Femur (tissue), 1 donor: Measurements from ENCODE around the gene RNF181.
"Not testable (repeated sequence)": the region's sequence is repeated elsewhere in the genome, so short reads cannot be mapped to it uniquely, and the experiment has no call there.

ENCODE experiments used
- DNase-seq: peaks from one replicate; pipeline ENCODE4 v3.0.0-alpha.2; 2017

Gene RNF181

DNA sequence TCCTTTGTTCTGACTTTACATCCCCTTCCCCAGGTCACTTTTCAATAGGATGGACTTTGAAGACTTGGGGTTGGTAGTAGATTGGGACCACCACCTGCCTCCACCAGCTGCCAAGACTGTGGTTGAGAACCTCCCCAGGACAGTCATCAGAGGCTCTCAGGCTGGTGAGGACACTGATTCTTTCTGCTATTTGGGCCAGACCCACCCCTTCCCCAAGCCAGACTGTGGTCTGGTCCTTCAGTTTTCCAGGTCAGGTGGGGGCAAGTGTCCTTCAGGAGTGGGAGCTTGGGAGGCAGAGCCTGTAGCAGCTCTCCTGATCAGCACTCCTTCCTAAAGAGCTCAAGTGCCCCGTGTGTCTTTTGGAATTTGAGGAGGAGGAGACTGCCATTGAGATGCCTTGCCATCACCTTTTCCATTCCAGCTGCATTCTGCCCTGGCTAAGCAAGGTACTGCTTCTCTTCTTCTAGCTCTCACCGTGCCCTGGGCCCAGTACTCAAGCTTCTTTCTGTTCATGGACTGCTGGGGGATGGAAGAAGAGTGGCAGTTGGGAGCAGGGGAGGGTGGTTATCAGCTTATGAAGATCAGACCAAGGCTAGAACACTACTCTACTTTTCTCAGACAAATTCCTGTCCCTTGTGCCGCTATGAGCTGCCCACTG lies 1.1 kb downstream of the RNF181 start:
- DNase-seq: no peak

DNA sequence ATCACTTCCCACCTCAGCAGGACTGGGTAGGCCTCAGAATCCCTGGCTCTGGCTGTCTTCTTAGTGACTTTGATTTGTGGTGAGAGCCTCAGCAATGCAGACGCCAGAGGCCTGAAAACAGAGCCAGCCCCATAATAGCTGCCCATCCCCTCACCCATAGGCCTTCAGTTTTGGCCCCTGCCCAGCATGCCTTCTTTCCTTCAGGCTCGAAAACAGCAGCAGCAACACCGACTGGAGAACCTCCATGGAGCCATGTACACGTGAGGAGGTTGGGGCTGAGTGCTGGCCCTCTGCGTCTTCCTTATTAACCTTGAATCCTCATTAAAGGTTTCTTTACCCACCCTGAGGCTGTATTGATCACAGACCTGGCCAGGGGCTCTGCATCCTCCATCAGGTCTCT lies 1.7 kb downstream of the RNF181 start:
- no peak for DNase-seq

DNA sequence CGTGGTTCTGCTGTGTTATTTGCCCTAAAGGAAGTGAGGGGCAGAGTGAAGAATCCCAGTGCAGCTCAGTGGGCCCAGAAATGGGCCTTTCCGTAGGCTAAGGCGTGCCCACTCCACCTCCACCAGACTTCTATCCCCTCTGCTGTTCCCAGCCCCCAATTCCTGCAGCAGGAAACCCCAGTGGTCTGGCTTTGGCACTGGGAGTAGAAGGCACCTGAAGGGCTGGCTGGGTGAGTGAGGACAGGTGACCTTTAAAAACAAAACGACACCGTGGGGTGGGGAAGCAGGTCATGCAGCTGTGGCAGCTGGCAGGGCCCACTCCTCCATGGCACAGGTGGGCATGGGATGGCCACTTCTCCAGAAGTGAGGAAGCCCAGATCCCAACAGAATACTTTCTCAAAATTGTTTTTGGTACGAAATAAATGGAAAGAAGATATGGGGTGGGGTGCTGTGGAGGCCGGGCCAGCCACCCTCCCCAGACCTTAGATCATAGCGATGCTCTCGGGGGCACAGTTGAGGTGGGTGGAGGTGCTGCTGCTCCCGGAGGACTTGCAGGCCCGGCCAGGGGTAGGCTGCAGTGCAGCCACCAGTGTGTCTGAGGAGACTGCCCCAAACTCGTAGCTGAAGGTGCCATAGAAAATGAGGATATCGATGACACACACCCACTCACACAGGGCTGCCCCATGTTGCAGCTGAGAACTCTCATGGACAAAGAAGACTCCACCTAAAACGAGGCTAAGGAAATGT lies 3.2 kb downstream of the RNF181 start:
- no peak for DNase-seq

DNA sequence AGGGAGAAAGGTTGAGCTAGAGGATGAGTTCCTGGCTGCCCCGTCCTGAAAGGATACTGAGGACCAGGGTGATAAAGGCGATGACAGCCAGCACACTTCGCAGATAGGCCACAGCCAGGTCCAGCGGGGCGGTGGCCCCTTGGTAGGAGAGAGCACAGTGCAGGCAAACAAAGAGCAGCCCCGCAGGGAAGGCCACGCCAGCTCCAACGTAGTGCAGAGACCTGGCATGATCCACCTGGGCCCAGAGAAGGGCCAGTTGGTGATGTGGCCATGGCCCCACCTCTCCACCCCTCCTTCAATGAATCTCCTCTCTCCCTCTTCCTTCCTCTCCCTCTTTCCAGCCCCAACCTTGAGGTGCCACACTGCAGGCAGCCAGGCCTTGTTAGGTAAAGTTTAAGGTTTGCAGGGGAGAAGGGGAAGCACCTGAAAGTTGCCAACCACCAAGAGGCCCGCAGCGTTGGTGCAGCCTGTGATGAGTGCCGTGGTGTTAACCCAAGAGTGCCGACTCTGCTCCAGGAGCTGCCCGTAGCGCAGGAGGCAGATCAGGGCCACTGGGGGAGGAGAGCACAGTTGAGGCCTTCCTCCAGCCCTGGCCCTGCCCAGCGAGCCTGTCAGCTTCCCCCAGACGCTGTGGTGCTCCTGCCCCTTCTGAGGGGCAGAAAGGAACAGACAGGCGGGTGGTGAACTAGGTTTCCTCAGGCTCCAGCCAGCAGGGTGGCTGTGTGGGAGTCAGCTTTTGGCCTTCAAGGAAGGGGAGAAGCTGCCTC lies 4.1 kb downstream of the RNF181 start:
- DNase-seq: no peak

DNA sequence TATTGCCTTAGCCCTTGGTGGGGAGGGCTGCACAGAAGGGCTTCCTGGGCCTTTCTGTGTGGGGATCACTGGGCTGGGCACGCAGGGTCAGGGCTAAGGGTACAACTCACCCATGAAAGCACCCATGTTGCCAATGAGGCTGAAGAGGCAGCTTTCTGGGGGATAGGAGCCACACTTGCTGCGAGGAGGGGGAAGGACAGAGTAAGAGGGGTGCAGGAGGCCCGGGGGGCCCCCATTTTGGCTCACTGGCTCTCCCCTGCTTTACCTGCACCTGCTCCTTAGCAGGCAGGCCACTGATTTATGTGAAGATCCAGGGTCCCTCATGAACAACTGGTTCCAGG lies 4.7 kb downstream of the RNF181 start:
- DNase-seq: no peak

DNA sequence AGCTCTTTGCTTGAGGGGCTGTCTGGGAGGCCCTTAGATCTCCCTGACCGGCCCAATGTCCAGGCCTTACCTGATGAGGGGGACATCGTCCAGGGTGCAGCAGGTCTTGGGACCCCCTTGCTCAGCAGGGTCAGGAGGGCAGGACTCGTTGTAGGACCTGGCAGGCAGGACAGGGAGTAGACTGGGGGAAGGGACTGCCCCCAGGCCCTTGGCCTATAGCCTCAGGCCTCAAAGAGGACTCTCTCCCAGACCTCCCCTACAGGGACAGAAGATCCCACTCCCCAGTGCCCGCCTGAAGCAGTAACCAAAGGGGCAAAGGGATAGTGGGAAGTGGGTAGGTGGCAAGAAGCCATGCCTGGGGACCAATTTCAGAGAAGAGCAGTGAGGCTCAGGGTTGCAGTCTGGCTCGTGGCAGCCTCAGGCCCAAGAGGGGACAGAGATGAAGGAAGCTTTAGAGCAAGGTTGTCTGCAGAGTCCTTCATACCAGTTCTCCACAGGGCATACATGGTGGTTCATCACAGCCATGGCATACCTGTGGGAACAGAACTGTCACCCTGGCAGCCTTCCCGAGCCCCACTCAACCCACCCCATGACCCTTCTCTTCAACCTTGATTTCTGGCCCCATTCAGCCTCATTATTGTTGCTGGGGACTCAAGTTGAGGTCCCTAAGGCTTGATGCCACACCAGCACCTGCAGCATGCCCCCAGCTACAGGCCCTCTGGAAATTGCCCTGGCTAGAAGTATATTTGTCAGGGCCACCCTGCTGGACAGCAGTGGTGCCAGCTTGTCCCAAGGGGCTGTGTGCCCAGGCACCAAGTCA lies 5.6 kb downstream of the RNF181 start:
- DNase-seq: no peak

DNA sequence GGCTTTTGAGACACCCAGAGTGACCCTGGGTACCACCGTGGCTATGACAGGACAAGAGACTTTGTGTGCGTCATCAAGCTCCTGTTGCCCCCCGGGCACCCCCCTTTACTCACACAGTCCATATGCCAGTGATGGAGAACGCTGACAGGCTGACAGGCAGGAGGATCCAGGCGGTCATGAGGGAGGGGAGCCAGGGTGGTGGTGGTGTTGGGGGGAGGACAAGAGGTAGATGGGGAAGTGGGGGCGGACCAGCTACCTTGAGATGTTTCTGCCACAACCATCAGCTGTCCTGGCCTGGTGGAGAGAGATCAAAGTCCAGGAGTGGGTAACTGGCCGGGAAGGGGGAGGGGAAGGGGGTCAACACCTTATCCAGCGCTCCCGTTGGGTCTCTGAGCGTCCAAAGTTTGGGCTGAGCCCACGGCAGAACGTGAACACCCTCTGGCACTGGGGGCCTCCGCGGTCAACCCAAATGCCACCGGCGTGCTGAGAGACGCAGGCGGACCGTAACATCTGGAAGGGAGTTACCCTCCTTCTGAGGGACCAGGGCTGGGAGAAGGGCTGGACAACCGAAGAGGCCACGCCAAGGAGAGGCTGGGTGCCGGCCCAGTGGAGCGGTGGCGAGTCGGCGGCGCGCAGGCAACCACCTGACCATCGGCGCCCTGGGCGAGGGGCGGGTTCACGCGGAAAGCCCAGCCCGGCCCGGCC lies 6.4 kb downstream of the RNF181 start:
- peak; percentile 64 for DNase-seq

DNA sequence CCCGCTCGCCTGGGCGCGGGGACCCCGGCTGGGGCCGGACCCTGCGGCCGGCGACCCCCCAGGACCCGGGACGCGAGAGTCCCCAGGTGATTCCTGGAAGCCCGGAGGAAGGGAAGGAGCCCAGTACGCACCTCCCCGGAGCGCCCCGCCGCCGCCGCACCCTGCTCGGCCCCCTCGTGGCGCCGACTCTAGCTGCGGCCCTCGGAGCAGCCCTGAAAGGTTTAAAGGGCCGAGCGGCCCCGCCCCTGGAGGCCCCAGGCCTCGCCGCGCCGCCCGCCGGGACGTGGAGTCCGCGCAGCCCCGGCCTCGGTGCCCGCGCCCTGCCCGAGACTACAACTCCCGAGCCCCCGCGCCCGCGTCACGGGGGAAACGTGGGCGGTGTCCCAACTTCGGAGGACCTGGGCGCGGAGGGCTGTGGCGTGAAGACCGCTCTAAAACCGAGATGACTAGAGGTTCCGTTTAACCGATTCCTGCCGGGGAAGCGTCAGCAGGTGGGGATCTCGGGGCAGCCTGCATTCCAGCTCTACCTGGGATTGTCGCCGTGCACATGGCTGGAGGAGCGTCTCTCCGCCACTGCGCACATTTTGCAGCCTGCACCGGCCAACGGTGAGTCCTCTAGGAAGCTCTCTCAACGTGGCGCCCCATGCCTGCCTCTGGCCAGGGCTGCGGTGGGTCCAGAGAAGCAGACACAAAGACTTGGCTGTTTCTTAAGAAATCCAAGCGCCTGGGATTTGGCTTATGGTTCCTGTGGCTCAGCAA lies 7.1 kb downstream of the RNF181 start, which contains the start of gene TMEM150A:
Gene TMEM150A, minus strand, starts transcription at position 223 of the 759 bp plus-strand sequence. CDS start 750 bp downstream, outside the sequence.
- DNase-seq: peak; percentile 94

DNA sequence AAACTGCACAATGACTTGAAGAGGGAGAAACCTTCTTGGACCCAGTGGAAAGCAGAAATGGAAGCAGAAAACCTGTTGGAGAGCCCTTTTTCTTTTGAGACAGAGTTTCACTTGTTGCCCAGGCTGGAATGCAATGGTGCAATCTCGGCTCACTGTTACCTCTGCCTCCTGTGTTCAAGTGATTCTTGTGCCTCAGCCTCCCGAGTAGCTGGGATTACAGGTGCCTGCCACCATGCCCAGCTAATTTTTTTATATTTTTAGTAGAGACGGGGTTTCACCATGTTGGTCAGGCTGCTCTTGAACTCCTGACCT lies 8.5 kb downstream of the RNF181 start:
- DNase-seq: not testable (repeated sequence)

DNA sequence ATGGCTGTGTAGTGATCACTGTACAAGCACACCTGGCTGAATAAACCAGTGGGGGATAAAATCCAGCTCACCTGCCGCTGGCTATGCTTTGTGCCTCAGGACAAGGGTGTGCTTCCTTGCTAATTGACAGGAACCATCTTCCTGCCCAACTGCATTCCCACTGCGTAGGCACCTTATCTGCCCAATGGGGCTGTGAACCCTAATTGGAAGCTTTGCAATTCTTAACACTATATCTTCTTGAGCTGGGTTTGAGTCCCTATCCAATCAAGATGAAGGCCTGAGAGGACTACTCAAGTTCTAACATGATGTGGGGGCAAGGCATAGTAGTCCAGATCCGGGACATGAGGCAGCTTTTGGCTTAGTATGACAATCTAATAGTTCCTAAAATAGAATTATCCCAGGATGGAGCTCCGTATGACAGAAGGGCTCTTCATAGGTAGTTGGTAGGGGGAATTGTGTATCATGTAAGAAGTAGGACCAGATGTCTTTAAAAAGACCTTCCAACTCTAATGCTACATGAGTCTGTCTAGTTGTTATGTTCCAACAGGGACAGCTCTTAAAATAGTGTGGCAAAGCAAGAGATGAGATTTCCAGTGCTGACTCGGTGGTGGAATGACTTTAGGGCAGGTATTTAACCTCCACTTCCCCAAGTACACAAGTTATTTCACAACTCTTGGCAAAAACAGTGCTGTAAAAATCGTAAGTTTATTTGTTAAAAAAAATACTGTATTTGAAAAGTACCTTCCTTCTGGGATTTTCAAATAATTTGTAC lies 9.2 kb downstream of the RNF181 start:
- no peak for DNase-seq

DNA sequence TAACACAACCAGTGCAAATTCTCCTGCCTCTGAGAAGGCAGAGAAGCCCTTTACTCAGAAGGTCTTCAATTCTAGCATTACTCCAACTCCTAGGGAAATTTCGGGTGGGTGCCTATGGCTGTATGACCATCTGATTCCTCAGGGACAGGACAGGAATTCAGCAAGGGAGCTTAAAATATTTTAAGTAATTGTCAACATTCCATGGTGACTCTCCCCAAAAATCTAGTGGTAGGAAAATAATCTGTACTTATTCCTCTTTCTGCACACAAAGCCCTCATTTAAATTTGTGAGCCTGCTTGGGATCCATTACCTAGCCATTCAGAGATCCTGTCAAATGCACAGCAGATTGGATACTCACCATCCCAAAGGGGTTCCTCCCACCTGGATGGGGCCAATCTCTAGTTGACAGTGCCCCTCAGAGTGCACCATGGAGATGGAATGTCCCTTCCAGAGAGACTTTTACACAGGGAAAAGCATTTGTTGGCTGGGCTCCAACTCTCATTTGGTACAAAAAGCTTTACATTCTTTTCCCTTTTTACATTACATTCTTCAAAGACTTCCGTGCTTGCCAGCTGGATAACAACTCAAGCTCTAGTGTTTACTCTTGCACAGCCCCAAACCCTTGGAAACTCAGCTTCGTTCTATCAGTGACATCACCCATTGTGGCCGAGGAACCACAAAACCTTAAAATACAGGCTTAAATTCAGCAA lies 10.0 kb downstream of the RNF181 start:
- DNase-seq: no peak

DNA sequence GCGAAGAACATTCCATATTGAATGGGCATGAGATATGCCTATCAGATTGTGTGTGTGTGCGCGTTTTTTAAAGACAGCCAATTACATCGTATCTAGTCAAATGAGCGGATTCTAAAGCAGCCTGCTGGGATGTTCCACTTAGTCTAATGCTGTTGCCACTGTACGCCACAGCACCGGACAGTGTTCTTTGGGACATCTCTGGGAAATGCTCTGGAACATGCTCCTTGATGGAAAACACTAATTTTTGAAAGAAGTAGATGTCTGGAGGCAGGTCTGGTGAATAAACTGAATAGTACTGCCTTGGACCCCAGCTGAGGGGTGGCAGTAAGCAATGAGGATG lies 10.5 kb downstream of the RNF181 start:
- DNase-seq: no peak

DNA sequence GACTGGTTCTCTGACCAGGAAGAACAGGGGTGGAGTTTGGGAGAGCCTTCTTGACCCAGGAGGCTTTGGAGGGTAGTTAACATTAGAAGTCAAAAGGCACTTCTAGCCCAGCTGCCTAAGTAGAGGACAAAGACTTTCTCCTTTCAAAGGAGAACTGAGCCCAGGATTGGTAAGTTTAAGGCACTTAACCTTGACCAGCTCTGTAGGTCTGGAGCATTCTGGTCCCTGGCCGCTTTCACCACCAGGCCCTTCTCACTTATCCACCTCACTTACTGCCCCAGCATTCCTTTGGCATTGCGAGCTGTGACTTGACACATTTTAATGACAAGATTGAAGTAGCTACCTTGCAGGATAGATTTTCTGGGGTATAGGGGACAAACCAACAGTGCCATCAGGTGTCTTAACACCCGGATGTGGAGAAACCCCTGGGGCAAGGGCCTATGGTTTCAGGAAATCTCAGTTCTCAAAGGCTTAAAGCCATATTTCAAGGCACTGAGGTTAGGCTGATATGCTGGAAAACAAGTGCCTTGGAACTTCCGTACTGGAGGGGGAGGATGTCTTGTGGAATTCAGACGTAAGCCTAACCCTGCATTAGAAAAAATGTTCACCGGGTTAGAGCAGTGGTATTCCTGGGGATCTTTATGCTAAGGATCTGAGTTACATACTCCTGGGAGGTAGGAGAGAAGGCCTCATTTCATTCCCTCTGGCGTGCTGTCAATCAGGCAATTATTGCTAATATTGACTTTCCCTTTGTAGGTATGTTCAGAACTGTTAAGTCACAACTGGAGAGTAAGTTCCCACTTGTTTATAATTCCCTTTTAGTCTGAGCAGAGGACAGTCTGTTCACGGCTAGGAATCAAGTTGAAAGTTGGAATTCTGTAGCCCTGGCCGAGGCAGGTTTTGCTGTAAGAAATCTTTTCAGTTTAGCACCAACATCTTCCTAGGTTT lies 12.0 kb downstream of the RNF181 start:
- no peak for DNase-seq

DNA sequence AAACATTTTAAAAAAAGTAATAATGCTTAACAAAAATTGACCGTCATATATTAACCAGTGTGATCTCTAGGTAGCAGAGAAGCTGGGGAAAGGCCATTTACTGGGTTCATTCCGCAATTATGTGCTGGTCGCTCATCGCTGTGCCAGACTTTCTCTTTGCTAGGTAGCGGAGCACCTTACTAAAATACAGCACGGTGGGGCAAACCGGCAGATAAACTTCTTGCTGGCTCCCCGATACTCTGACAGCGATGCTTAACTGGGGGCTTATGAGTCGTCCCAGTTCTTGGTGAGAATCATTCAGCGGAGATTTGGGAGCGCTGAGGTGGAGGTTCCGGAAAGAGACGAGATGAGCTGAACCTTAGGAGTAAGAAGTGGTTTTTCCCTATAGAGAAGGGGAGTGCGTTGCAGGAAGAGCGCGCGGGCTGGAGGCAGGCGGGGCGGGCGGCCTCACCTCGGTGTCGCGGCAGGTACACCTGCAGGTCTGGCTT lies 15.7 kb downstream of the RNF181 start:
- no peak for DNase-seq

DNA sequence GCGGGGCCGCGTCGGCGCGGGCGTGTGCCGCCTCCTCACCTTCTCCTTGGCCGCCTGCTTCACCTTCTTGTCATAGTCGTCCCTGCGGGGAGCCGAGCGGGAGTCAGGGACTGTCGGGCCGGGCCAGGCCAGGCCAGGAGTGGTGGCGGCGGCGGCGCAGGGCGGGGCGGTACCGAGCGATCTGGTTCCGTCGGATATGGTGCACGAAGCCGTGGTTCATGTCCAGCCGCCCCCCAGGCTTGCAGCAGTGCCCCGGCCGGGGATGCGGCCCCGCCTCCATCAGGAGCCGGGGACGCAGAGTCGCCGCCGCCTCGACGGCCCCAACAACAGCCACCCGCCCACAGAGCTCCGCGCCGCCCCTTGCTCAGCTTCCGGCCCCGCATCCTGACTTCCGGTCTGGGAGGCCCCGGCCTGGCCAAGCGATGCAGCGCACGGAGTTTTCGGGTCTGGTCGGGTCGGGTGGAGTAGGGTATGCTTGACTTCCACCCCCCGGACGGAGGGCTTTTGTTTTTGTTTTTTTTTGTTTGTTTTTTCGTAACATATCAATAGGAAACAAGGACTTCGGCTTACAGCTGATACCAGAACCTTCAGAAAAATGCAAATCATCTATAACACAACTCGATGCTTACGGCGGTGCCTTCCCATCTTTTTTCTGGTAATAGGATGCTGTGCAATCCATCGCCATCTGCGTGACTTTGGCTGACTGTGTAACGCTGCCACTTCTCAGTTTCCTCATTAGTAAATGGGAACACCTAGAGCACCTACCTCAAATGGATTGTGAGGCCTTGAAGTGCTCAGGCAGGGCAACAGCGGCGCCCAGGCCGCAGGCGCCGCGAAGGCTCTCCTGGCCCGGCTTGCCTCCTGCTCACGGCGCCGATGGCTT lies 16.4 kb downstream of the RNF181 start, which contains the start of gene C2orf68:
Gene C2orf68, minus strand, starts transcription at position 362 of the 883 bp plus-strand sequence. Its CDS starts 82 bp downstream, at position 280.
- DNase-seq: peak; percentile 96

DNA sequence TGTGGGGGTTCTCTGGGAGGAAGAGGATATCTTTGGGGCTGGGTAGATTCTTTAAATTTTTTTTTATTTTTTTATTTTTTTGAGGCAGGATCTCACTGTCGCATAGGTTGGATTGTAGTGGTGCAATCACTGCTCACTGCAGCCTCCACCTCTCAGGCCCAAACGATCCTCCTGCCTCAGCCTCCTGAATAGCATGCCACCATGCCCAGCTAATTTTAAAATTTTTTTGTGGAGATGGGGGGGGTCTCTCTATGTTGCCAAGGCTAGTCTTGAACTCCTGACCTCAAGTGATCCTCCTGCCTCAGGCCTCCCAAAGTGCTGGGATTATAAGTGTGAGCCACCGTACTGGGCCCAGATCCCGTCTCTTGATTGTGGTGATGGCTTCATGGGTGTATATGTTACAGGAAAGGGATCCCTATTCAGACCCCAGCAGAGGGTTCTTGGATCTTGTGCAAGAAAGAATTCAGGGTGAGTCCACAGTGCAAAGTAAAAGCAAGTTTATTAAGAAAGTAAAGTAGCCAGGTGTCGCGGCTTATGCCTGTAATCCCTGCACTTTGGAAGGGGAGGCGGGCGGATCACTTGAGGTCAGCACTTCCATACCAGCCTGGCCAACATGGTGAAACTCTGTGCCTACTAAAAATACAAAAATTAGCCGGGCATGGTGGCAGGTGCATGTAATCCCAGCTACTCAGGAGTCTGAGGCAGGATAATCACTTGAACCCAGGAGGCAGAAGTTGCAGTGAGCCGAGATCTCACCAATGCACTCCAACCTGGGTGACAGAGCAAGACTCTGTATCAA lies 18.4 kb downstream of the RNF181 start:
- DNase-seq: no peak

DNA sequence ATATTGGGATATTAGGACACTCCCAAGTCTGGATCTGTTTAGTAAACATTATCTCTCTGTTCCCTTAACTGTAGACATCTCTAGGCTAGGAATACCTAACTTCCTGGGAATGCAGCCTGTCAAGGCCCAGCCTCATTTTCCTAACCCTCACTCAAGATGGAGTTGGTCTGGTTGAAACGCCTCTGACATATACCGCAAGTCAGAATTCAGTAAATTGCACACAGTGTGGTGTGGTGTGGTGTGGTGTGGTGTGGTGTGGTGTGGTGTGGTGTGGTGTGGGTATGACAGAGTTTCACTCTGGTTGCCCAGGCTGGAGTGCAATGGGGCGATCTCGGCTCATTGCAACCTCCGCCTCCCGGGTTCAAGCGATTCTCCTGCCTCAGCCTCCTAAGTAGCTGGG lies 19.2 kb downstream of the RNF181 start:
- DNase-seq: not testable (repeated sequence)
